Right lobe of liver (tissue), 6 donors: ENCODE measurements around the gene CNOT3. TPM values are rescaled to one million over a fixed set of nuclear protein-coding genes. Genes with fewer than 3 reads are reported as not detected.
"Not testable (repeated sequence)": the region's sequence is repeated elsewhere in the genome, so short reads cannot be mapped to it uniquely, and the experiment has no call there.

Source experiments
- ATAC-seq, 4 donors: fragments of 200-7000 bp; cut with Tn5 transposase; one replicate each; pipeline ENCODE4 v1.9.1; 2020; ENCODE audit warnings: mild to moderate bottlenecking in 4 of 4, moderate library complexity in 4 of 4
- DNase-seq, 3 donors: peaks; one replicate each; pipeline ENCODE4 v3.0.0-alpha.2; 2020
- H3K27ac ChIP-seq, 3 donors: fragments of 200-600 bp; one replicate each; pipeline ENCODE4 v1.8.0; 2022
- H3K27me3 ChIP-seq, 2 donors: fragments of 200-600 bp; one replicate each; pipeline ENCODE4 v1.8.0; 2022
- H3K36me3 ChIP-seq, 4 donors: fragments of 200-600 bp; sonication (generic) in 1 of 4; one replicate each; pipeline versions ENCODE4 v1.5.1 to v1.8.0; 2017 to 2022; ENCODE audit warnings: control low read depth in 1 of 4
- H3K4me1 ChIP-seq, 4 donors: fragments of 200-600 bp; sonication (generic) in 1 of 4; one replicate each; pipeline versions ENCODE4 v1.5.1 to v1.8.0; 2017 to 2022; ENCODE audit warnings: control low read depth in 1 of 4
- H3K4me3 ChIP-seq, 3 donors: fragments of 200-600 bp; one replicate each; pipeline ENCODE4 v1.8.0; 2022
- H3K9me3 ChIP-seq, 4 donors: fragments of 200-600 bp; sonication (generic) in 1 of 4; one replicate each; pipeline versions ENCODE4 v1.5.1 to v1.8.0; 2017 to 2022; ENCODE audit warnings: control low read depth in 1 of 4
- CTCF ChIP-seq, 4 donors: fragments of 200-600 bp in 3 of 4; fragments of 450-650 bp in 1 of 4; IDR thresholded peaks; one replicate each; pipeline versions ENCODE4 v1.5.1 to v1.8.0; 2016 to 2022; ENCODE audit warnings: antibody characterized with exemption in 4 of 4, mild to moderate bottlenecking in 2 of 4
- POLR2A ChIP-seq: fragments of 450-650 bp; IDR thresholded peaks from one replicate; pipeline ENCODE4 v1.6.1; 2017; ENCODE audit warnings: antibody characterized with exemption, mild to moderate bottlenecking
- WGBS: methylation state at CpG from one replicate; pipeline ENCODE4 v1.1.6; 2018; ENCODE audit warnings: low coverage, low lambda C conversion rate; ENCODE audit not compliant: insufficient coverage; ENCODE audit errors: missing lambda C conversion rate; 5-methylcytosine and 5-hydroxymethylcytosine counted together
- intact Hi-C, 2 donors: fragments of 100-400 bp; cut with DNase I; formaldehyde crosslinking; loops; one replicate each; pipeline versions ENCODE4 v1.11.2 to v1.14.1; 2022
- total RNA-seq, 6 experiments: library from RNA; depleted of rRNA in 2 of 6; stranded (reverse); fragments of >200 nt in 2 of 6; fragmentation: NEBNext Ultra II Directional in 3 of 6; extraction: Animal tissue kit (Norgen Biotek cat#: 25700) in 3 of 6; gene quantifications; one replicate each; pipeline versions ENCODE4 v1.1.0 to v1.2.4, GENCODE V29; 2016 to 2023
- donor health status: DM: no; HTN: yes; CAD: no.
- donor health status: DM: no; HTN: no; CAD: no.
- donor health status: DM: no; HTN: no; CAD: no.
- donor health status: DM: no; HTN: yes; CAD: no.
- donor health status: DM: no; HTN: yes; CAD: no.

Gene CNOT3
- total RNA-seq, 6 experiments from 2014 or later: 7.1 to 21.6 (median 15.5) TPM

GRCh38 chr19:54193011-54193410 is 55.4 kb downstream of the CNOT3 start:
- no peak overlapping the region for H3K27ac ChIP-seq
- DNase-seq: no peak
- no peaks in the 10 kb centered on the region for H3K9me3 ChIP-seq
- H3K36me3 ChIP-seq: peaks cover 0 to 25% (median 12%) of the 10 kb centered on the region in 4 donors
- TF ChIP-seq CTCF (IDR thresholded peaks at IDR 0.05) (no peak), POLR2A (no peak)
- intact Hi-C loops: no loop called here
- no peak for ATAC-seq
- no peaks in the 10 kb centered on the region for H3K27me3 ChIP-seq
- WGBS: 100% methylated on average over 1 of the region's 11 CpGs
- no peak overlapping the region for H3K4me3 ChIP-seq
- peaks cover 0 to 22% (median 10%) of the 10 kb centered on the region in 4 donors for H3K4me1 ChIP-seq

- DNase-seq: not testable (repeated sequence)
- WGBS: 85% methylated on average over 11 of the region's 12 CpGs
Observed at GRCh38 chr19:54194463-54194862, 56.9 kb downstream of the CNOT3 start.

GRCh38 chr19:54196536-54196935 is 59.0 kb downstream of the CNOT3 start:
- 64% methylated on average over 5 of the region's 7 CpGs for WGBS
- H3K27ac ChIP-seq: peak overlapping the region in 2 of 3 donors; percentile 62 to 88

More at GRCh38 chr19:54194463-54194862, 56.9 kb downstream of the CNOT3 start:
- ATAC-seq, H3K4me3 ChIP-seq, H3K27ac ChIP-seq, H3K27me3 ChIP-seq, H3K9me3 ChIP-seq, intact Hi-C loops: not testable (repeated sequence)
- Histone ChIP-seq H3K4me1 (peaks cover 0 to 22% (median 10%) of the 10 kb centered on the region in 4 donors), H3K36me3 (peaks cover 0 to 25% (median 12%) of the 10 kb centered on the region in 4 donors)

GRCh38 chr19:54197121-54197520 is 59.6 kb downstream of the CNOT3 start:
- ATAC-seq: no peak
- WGBS: 43% methylated on average over 3 of the region's 3 CpGs
- peak in 1 of 3 donors; percentile 14 for DNase-seq
- Histone ChIP-seq H3K27me3 (no peaks in the 10 kb centered on the region), H3K4me3 (no peak overlapping the region), H3K36me3 (peaks cover 3 to 34% (median 13%) of the 10 kb centered on the region in 4 donors), H3K9me3 (no peaks in the 10 kb centered on the region), H3K27ac (peak overlapping the region in 2 of 3 donors; percentile 62 to 88), H3K4me1 (peaks cover 0 to 22% (median 11%) of the 10 kb centered on the region in 4 donors)
- intact Hi-C loops: no loop called here
- TF ChIP-seq POLR2A (no peak), CTCF (IDR thresholded peaks at IDR 0.05) (no peak)

More at GRCh38 chr19:54196536-54196935, 59.0 kb downstream of the CNOT3 start:
- peaks cover 0 to 28% (median 12%) of the 10 kb centered on the region in 4 donors for H3K36me3 ChIP-seq
- peaks cover 0 to 21% (median 11%) of the 10 kb centered on the region in 4 donors for H3K4me1 ChIP-seq
- TF ChIP-seq CTCF (IDR thresholded peaks at IDR 0.05) (no peak), POLR2A (no peak)
- H3K27me3 ChIP-seq: no peaks in the 10 kb centered on the region
- no peaks in the 10 kb centered on the region for H3K9me3 ChIP-seq
- DNase-seq (peak in 1 of 3 donors; percentile 55), ATAC-seq (peak; percentile 4 to 32 (median 17))
- intact Hi-C loops: no loop called here
- H3K4me3 ChIP-seq: no peak overlapping the region

GRCh38 chr19:54199401-54199800 is 61.8 kb downstream of the CNOT3 start:
- intact Hi-C loops: no loop called here
- no peak for ATAC-seq
- DNase-seq: no peak
- Histone ChIP-seq H3K27ac (peak overlapping the region in 1 of 3 donors; percentile 86), H3K4me1 (peaks cover 0 to 43% (median 21%) of the 10 kb centered on the region in 4 donors), H3K27me3 (no peaks in the 10 kb centered on the region), H3K4me3 (no peak overlapping the region), H3K36me3 (peaks cover 5 to 36% (median 14%) of the 10 kb centered on the region in 4 donors), H3K9me3 (no peaks in the 10 kb centered on the region)
- no peak for TF ChIP-seq CTCF (IDR thresholded peaks at IDR 0.05)
- no peak for TF ChIP-seq POLR2A
- 88% methylated on average over 11 of the region's 16 CpGs for WGBS
